Renal cortical epithelial cell (primary cell): Measurements from ENCODE around the gene TNNT2. TPM values are rescaled to one million over a fixed set of nuclear protein-coding genes. Genes with fewer than 3 reads are reported as not detected.

Experiments
- DNase-seq: peaks from one replicate; pipeline ENCODE4 v3.0.0-alpha.2; 2011; ENCODE audit warnings: low read depth
- total RNA-seq: library from RNA; depleted of rRNA; stranded (reverse); fragments of >200 nt; gene quantifications from 2 replicates; pipeline ENCODE4 v1.2.3, GENCODE V29; 2014

TNNT2 gene
- total RNA-seq, 1 donor from 2014 or later, result 0.25 TPM

DNA sequence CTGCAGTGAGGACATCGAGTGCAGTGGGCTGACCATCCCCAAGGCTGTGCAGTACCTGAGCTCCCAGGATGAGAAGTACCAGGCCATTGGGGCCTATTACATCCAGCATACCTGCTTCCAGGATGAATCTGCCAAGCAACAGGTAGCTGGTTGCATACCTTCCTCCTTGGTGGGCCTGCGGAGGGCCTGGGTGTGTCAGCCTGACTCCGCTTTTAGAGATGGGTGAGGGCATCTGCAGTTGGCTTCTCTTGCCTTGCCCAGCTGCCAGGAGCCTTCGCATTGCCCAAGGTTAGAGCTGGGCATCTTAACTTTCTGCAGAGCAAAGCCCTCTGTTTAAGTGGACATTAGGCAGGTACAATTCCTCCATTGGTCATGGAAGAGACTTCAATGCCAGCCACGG lies 60.9 kb downstream of the TNNT2 start:
- no peak for DNase-seq

DNA sequence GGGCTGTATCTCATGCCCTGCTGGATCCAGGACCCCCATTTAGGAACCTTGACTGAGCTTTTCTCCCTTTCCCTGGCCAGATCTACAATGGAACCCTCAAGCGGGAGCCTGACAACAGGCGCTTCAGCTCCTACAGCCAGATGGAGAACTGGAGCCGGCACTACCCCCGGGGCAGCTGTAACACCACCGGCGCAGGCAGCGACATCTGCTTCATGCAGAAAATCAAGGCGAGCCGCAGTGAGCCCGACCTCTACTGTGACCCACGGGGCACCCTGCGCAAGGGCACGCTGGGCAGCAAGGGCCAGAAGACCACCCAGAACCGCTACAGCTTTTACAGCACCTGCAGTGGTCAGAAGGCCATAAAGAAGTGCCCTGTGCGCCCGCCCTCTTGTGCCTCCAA lies 64.4 kb downstream of the TNNT2 start:
- no peak for DNase-seq

DNA sequence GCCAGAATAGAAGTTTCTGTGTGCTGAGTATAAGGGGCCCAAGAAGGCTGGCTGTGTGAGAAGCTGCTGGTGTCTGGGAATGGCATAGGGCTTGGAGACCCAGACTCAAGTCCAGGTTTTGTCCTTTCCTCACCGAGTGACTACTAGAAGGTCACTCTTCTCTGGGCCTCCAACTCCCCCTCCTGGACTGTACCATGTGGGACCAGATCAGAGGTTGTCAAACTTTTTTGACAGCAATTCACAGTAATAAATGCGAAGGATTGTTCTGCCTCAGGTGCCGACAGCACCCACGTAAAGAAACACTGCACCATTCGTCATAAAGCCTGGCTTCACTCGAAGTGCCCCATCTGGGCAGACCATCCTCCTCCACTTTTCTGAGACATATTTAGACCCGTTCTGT lies 65.2 kb downstream of the TNNT2 start:
- no peak for DNase-seq

DNA sequence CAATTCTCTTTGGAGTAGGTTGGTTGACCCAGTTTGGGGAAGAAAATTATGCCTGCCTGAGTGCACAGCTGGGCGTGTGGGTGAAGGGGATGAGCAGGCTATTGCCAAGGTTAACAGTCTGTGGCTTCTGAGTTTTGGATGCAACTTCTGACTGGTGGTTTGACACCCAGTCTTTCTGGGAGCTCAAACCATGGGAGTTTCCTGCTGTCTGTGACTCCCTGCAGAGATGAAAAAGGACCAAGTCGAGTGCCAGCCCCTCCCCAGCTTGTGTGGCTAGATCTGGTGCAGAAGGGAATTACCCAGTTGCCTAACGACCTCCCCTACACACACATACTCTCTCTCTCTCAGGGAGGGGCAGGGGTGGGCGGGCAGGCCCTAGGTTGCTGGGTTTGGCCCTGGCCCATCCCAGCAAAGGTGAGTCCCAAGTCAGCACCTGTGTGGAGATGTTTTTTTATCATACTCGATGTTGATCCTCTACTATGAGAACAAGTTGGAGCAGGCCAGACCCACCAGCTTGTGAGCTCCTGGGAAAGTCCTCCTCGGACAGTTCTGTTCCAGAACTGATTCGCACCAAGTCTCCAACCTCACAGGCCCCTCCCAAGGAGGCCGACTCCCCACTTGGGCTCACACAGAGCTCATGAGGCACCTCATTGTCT lies 66.0 kb downstream of the TNNT2 start:
- no peak for DNase-seq

DNA sequence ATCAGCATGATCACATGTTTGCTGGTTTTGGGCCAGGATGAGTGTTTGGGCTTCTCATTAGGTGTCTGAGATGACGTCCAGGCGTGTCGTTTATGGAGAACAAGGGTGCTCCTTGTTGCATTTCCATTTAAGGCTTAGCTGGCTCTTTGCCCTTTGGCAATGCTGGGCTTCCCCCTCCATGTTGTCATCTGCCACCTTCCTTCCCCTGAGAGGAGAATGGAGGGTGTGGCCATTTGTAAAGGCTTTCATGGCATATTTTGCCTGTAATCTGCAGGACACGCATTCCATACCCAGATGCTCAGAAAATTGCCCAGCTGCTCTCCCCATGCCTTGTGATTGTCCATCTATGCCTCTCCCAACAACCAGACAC lies 66.5 kb downstream of the TNNT2 start:
- DNase-seq, result no peak

DNA sequence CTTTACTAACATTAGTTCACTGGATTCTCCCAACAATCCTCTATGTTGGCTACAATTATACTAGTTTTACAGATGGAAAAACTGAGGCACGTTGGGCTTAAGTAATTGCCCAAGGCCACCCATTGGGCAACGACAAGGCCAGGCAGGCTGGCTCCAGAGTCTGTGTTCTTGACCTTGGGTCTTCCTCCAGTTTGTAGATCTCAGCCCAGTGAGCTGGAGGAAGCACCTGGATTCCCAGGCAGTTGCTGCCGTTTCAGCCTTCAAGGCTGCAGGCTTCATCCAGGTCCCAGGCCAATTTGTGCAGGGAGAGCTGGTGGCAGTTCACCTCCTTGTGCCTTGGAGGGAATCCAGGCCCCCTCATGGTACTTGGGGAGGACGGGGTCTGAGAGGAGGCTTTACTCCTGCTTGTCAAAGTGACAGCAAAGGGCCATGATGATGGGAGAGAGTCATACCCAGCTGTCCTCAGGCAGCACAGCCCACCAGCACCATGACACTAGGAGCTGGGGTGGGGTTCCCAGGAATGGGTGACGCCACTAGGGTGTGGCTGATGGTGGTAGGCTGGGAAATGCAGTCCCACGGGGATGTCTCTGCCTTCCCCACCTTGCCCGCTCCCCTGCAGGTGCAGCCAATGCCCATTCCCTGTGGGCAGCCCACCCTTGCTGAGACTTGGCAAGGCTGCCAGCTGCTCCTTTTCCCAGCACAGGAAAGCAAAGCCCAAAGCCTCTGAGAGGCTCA lies 67.1 kb downstream of the TNNT2 start:
- DNase-seq, result no peak

DNA sequence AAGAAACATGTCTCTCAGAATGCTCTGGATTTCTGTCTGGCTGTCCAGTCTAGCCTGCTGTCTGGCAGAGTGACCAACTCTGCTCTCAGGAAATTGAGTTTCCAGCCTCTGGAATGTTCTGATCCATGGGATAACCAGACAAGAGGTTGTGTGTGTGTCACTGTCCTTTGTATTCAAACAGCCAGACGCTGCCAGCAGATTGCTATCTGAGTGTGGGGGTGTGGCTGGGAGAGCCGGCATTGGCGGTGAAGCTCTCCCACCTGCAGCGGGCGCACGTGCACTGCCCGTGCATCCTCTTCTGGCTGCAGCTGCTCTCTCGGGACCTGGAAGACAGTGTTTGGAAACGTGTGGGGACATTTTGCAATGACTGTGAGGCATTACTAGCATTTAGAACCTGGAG lies 68.1 kb downstream of the TNNT2 start:
- peak; percentile 38 for DNase-seq

Other genes with a start within 250 kb of the TNNT2 start
- 155 and 163 TPM in 2 replicates for gene TMEM9, start 223.2 kb downstream of the TNNT2 start, total RNA-seq
- under 0.01 and 12.1 TPM in 2 replicates for gene IGFN1, start 186.9 kb downstream of the TNNT2 start, total RNA-seq
- gene PKP1, start 94.2 kb downstream of the TNNT2 start, total RNA-seq, result 0.15 and 3.3 TPM in 2 replicates
- 51.6 and 68.6 TPM in 2 replicates for gene LAD1, start 21.6 kb upstream of the TNNT2 start, total RNA-seq
- under 0.01 TPM in 1 of 2 replicates, not detected in the other for gene TNNI1, start 44.0 kb upstream of the TNNT2 start, total RNA-seq
- 65.5 and 126 TPM in 2 replicates for gene PHLDA3, start 91.5 kb upstream of the TNNT2 start, total RNA-seq
- 253 and 495 TPM in 2 replicates for gene CSRP1, start 129.4 kb upstream of the TNNT2 start, total RNA-seq
- 5.2 and 17.1 TPM in 2 replicates for gene NAV1, start 161.4 kb upstream of the TNNT2 start, total RNA-seq